GM19463 (cell line): ENCODE results near the gene YTHDC2.
A peak's percentile ranks its signal among the peaks of the same experiment; 100 is the strongest.

Source experiments
- ATAC-seq: cut with Tn5 transposase; IDR thresholded peaks from one replicate; pipeline ENCODE4 v1.9.1; 2021; ENCODE audit warnings: mild to moderate bottlenecking, moderate library complexity; ENCODE audit not compliant: unreplicated experiment

YTHDC2 gene

GRCh38 chr5:113519412-113519811 lies 5.9 kb downstream of the YTHDC2 start:
- ATAC-seq = no peak

DNA sequence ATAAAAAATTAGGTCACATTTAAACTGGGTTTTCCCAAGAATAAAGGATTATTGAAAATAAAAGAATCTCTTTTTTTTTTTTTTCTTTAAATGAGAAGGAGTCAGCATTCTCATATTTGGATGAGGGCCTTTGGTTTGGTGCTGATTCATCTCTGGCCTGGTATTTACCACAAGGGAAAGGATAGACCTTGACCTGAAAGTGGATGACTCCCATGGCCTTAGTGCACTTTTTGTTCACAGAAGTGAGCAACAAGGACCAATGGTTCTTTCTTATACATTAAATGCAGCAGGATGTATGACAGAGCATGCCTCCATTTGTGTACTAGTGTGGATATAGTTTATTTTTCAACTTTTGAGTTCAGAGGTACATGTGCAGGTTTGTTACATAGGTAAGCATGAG lies 6.9 kb downstream of the YTHDC2 start:
- ATAC-seq = peak; percentile 77

DNA sequence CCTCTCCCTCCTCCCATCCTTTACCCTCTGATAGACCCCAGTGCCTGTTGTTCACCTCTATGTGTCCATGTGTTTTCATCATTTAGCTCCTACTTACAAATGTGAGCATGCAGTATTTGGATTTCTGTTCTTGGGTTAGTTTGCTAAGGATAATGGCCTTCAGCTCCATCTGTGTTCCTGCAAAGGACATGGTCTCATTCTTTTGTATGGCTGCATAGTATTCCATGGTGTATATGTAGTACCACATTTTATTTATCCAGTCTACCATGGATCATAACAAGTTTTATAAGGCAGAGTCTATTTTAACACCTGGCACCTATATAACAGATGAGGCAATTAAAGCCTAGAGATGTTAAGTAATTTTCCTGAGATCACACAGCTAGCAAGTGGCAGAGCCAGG lies 7.4 kb downstream of the YTHDC2 start:
- ATAC-seq = no peak

- no peak for ATAC-seq
Observed at GRCh38 chr5:113523168-113523567, 9.7 kb downstream of the YTHDC2 start.

DNA sequence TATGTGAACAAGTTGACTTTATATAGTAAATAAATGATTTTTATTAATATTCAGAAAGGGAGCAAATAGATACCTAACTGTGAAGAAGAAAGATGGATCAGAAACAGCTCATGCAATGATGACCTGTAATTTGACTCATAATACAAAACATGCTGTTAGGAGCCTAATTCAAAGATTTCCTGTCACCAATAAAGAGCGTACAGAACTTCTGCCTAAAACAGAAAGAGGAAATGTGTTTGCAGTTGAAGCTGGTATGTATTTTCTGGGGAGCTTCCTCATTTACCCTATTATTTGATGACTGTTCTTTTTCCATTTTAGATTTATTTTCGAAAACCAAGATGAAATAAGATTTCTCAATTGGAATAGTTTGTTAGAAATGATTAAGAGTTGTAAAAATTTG lies 11.4 kb downstream of the YTHDC2 start:
- peak; percentile 45 for ATAC-seq

GRCh38 chr5:113526421-113526820 lies 12.9 kb downstream of the YTHDC2 start:
- ATAC-seq = no peak

DNA sequence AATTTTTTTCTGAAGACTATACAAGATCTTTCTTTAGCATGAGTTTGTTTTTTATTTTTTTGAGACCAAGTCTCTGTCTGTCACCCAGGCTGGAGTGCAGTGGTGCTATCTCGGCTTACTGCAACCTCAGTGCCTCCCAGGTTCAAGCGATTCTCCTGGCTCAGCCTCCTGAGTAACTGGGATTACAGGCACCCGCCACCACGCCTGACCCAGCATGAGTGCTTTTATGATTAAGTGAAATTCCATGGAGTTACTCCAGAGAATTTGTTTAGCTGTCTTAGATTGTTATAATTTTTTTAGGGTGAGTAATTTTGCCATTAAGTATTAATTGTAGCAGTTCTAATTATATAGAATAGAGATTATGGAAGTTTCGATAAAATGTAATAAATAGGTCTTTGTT lies 14.3 kb downstream of the YTHDC2 start:
- no peak for ATAC-seq

DNA sequence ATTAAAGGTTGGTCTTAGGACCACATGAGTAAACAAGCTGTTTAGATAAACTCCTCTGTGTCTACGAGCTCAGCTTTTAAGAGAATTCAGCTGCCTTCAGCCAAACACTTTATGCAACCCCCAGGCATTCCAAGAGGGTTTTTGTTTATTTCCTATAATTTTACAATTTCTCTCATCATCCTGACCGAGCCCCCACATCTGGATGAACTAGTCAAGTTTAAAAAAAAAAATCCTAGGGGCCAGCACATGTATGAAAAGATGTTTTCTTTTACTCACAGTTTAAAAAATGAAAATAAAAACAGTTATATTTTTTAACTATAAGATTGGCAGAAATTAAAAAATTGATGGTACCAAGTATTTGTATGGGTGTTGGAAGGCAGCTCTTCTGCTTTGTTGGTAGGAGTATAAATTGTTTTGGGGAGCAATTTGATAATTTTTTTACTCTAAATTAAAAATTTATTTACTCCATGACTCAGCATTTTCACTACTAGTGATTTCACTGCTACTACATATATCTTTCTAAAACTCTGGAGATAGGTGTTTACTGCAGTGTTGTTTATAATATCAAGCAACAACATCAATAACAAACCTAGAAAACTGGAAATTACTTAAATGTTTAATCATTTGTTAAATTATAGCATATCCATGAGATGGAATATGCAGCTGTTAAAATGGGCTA lies 18.1 kb downstream of the YTHDC2 start:
- ATAC-seq = no peak

DNA sequence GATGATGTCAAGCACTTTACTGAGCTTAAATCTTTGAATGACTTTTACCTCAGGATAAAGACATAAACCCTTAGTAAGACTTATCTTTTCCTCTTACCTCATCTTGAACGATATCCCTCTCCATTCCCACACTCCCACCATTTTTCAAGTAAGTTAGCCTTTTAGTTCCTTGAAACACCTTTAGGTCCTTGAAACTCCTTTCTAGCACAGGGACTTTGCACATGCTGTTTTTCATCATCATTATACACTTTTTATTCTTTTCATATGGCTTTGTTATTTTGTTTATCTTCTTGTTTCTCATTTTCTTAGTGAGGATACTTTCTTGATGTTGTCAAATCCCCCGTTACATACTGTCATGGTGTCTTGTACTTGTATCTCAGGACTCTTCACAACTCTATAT lies 24.8 kb downstream of the YTHDC2 start:
- ATAC-seq = no peak

DNA sequence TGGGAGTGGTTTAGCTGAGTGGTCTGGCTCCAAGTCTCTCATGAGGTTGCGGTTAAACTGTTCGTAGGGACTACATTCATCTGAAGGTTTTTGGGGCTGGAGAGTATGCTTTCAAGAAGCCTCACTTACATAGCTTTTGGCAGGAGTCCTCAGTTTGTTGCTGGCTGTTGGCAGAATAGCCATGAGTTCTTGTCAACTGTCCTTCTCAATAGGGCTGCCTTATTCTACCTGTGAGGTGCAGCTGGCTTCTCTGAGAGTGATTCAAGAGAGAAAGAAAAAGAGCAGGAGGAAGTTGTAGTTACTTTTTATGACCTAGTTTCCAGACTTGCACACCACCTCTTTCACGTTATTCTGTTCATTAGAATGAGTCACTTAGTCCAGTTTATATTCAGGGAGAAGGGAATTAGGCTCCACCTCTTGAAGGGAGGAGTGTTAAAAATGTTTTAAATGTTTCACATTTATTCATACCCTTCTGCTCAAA lies 33.2 kb downstream of the YTHDC2 start:
- ATAC-seq = no peak

GRCh38 chr5:113548396-113548795 lies 34.9 kb downstream of the YTHDC2 start:
- peak; percentile 82 for ATAC-seq

DNA sequence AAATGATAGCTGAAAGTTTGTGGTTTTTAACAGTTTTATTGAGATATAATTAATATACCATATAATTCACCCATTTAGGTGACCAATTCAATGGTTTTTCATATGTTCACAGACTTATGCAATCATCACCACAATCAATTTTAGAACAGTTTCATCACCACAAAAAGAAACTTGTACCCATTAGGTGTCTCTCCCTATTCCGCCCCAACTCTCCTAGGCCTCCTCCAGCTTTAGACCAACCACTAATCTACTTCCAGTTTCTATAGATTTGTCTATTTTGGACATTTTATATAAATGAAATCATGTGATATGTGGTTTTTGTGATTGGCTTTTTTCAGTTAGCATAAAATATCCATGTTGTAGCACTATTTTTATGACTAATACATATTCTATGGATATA lies 38.6 kb downstream of the YTHDC2 start:
- ATAC-seq = no peak

GRCh38 chr5:113552620-113553019 lies 39.1 kb downstream of the YTHDC2 start:
- no peak for ATAC-seq

DNA sequence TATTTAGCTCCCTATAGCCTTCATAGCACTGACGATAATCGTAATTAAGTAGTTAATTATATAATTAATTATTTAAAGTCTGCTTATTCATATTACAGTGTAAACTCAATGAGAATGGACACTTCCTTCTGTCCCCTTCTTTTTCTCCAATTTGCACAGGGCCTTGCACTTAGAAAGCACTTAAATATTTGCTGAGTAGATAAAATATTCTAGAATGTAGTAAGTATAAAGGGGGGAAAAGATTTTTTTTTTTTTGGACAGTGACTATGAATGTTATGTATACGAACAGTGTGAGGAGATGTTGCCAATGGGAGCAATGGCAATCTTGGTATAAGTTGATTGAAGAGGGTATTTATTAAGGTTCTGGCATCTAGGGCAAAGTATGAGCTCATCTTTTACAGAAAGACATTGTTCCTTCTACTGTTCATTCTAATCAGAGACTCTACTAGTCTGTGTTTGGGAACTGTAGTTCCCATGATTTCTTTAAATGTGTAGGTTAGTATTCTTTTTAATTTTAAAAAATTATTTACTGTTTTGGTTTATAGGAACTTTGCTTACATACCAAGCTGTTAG lies 49.4 kb downstream of the YTHDC2 start:
- no peak for ATAC-seq

GRCh38 chr5:113569396-113569795 lies 55.9 kb downstream of the YTHDC2 start:
- ATAC-seq = no peak

GRCh38 chr5:113572716-113573115 lies 59.2 kb downstream of the YTHDC2 start:
- ATAC-seq = no peak

DNA sequence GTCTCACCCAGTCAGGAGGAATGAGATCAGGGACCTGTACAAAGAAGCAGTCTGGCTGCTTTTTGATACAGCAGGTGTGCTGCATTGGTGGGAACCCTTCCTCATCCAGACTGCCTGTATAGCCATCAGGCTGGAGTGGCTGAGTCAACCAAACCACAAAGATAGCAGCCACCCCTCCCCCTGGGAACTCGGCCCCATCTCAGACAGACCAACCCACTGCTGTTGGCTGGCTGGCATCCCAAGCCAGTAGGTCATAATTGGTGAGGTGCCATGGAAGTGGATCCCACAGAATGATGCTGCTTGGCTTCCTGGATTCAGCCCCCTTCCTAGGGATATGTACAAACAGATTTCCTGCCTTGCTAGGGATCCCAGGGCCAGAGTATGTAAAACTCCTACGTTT lies 60.9 kb downstream of the YTHDC2 start:
- no peak for ATAC-seq

- ATAC-seq = no peak
Observed at GRCh38 chr5:113575074-113575473, 61.6 kb downstream of the YTHDC2 start.

- ATAC-seq = no peak
Observed at GRCh38 chr5:113578091-113578490, 64.6 kb downstream of the YTHDC2 start.

GRCh38 chr5:113581388-113581787 lies 67.9 kb downstream of the YTHDC2 start:
- no peak for ATAC-seq

DNA sequence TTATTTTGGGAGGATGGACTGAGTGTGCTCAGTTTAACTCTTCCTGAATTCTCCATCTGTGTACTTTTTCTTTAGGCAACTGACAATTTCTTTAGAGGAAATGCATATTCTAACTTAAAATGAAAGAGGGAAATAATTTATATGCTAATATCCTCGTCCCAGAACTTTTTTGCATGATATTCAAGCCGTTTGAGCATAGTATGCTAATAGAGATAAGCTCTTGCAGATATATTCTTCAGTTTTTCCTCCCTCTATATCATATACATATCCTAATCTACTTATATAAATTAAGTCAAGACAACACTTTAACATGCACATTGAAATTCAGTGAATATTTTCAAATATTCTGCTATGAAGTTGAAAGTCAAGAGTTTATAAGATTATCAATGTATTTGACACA lies 84.7 kb downstream of the YTHDC2 start:
- ATAC-seq = no peak

GRCh38 chr5:113598926-113599325 lies 85.4 kb downstream of the YTHDC2 start:
- ATAC-seq = no peak
